Activated CD4-positive, CD25-positive, alpha-beta regulatory T cell treated with anti-CD3 and anti-CD28 coated beads, Interleukin-2, amount 50 U/mL, for 72 hours (primary cell): ENCODE measurements around the gene MAPK9.
A peak's percentile ranks its signal among the peaks of the same experiment; 100 is the strongest.
"Not testable (repeated sequence)": the region's sequence is repeated elsewhere in the genome, so short reads cannot be mapped to it uniquely, and the experiment has no call there.

Experiments used
- DNase-seq: peaks from one replicate; pipeline ENCODE4 v3.0.0; 2021

Gene MAPK9

DNA sequence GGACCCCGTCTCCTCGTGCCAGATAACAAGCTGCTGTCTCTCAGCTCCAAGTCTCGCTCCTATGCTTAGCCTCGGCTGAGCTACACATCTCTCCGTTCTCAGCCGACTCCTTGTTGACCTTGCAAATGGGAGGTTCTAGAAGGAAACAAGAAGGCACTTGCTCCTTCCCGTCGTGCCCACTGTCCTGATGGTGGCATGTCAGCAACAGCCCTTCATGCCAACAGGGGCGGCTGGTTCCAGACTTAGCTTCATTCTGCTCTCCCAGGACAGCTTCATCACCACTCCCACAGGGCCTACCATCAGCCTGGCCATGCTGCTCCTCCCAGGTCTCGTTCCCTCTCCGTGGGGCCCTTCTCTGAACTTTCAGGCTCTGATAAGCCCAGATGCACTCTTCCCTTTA is 69.8 kb downstream of the MAPK9 start:
- DNase-seq, result no peak

DNA sequence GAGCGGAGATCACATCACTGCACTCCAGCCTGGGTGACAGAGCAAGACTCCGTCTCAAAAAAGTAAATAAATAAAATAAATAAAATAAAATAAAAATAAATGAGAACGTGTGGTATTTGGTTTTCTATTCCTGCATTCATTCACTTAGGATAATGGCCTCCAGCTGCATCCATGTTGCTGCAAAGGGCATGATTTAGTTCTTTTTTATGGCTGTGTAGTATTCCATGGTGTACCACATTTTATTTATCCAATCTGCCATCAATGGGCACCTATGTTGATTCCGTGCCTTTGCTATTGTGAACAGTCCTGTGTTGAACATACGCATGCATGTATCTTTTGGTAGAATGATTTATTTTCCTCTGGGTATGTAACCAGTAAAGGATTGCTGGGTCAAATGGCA is 74.1 kb downstream of the MAPK9 start:
- no peak for DNase-seq

DNA sequence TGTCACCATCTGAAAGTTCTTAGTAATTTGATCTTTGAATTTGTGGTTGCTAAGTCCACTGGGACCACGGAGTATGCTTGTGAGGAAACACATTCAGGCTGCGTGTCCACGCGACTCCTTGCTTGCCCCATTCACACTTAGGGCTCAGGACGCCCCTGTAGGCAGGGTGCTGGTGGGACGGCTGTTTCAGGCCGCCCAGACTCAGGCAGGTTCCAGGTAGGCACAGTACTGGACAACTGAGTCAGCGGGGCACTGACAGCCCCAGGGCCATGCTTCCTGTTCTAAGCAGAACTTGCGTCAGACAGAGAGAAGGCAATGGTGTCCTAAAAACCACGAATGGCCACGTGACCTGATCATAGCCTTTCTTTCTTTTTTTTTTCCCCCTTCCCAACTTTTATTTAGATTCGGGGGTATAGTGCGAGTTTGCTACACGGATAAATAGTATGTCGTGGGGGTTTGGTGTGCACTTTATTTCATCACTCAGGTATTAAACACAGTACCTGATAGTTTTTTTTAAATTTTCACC is 75.2 kb downstream of the MAPK9 start:
- no peak for DNase-seq

DNA sequence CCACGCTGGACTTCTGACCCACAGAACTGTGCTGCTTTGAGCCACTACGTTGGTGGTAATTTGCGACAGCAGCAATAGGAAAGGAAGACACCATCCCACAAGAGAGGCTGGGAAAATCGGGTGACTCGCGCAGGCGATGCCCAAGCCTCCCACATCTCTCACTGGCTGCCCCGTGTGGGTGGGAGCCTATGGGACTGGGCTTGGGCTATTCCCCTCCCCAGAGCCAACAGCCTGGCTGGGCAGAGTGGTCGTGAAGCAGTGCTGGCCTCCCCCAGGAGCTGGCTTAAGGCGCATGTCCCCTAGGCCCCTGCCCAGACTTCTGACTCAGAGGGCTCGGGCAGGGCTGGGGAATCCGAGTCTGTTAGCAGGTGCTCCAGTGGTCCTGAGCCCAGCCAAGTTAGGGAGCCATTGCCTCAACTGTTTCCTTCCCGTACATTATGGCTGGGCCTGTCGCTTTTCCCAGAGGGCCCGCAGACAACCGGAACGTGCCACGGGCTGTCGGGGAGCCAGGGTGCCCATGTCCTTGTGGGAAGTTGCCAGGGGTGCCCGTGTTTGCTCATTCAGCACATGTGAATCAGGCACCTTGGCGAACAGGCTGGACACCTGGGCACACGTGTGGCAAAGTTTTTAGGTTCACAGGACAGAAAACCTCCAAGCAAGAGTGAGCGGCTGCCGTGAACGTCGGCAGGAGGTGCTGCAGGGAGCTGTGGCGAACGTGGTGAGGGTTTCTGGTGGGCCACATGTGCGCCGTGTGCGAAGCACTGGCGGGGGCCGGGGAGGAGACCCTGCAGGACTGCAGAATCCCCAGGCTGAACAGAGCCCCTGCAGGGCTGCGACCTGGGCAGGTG is 75.9 kb downstream of the MAPK9 start:
- DNase-seq, result no peak

DNA sequence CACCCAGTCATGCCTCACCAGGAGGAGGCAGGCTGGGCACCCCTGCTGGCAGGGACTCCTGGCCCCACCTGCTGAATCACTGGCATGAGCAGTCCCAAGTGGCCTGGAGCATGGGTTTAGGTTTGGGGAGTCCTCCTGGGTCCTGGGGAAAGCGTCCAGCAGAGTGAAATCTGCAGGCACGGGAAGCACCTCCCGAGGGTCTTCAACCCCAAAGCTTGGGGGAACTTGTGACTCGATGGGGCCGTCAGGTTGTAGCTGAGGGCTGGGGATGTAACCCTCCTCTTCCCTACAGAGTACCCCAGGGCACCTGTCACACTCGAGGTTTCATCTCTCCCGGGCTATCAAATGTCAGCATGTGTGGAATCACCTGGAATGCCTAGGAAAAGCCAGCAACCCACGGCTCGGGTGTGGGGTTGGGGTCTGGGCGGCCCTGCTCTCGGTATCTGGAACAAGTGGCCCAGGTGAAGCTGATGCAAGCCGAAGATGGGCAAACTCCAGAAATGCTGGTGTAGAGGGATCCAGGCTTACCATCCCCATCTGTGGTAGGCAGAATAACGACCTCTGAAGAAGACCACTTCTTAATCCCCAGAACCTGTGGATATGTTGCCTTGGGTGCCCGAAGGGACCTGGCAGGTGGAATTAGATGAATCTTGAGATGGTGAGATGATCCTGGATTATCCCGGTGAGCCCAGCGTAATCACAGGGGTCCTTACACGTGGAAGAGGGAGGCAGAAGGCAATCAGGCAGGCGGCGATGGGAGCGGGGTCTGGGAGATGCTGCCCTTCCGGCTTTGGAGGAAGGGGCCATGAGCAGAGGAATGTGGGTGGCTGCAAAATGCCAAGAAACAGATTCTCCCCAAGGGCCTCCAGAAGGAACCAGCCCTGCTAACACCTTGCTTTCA is 76.8 kb downstream of the MAPK9 start:
- no peak for DNase-seq

DNA sequence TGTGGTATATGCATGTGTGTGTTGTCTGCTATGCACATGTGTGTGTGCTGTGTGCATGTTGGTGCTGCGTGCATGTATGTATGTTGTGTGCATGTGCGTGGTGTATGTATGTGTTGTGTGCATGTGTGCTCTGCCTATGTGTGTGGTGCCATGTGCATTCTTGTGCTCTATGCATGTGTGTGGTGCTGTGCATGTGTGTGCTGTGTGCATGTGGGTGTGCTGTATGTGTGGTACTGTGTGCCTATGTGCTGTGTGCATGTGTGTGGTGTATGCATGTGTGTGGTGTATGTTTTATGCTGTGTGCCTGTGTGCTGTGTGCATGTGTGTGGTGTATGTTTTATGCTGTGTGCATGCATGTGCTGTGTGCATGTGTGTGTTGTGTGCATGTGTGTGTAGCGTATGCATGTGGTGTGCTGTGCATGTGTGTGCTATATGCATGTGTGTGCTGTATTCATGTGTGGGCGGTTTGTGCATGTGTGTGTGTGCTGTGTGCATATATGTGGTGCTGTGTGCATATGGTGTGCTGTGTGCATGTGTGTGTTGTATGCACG is 78.2 kb downstream of the MAPK9 start:
- no peak for DNase-seq

DNA sequence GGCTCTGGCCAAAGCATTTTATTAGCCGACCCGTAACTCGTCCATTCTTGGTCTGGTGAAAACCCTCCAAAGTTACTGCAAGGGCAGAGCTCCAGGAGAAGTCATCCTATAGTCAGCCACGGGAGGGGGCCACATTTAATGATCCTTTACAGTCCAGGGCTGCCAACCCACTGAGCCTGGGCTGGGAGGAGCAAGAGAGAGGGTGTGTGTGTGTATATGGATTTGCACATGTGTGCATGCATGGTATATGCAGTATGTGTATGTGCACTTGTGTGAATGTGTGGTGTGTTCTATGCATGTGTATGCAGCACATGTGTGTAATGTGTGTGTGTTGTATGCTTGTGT is 78.7 kb downstream of the MAPK9 start:
- DNase-seq, result no peak

DNA sequence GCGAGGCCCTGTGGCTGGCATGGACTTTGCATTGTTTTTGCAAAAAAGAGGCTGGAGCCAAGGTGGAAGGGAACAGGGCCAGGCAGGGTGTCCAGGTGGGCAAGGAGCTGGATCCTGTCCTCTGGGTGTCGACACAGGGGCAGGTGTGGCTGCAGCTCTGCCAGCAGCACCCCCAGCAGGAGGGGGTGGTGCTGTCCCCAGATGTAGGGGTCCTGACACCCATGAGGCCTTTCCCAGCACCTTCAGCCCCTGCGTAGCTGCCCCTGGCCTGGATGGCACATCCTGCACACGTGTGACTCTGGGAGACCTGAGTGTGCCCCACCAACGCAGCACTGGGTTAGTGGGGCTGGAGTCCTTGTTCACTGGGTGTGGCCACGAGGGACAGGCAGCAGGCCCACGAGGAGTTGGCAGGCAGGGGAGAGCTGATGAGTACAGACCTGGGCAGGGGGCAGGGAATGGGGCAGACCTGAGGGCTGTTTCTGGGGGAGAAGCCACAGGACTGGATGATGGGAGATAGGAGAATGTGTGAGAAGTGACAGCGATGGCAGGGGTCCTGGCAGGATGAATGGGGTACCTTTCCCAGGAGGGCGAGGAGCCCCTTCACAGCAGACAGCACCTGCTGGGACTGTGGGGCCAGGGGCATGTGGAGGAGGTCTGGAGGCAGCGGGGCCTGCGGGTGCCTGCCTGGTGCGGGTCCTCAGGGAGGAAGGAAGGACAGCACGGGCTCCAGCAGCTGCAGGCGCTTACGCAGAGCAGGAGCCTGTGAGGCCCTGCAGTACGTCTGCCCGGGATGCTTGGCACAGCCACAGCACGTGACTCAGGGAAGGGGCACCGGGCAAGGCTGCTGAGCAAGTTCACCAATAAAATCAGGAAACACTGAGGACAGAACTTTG is 79.3 kb downstream of the MAPK9 start:
- no peak for DNase-seq

DNA sequence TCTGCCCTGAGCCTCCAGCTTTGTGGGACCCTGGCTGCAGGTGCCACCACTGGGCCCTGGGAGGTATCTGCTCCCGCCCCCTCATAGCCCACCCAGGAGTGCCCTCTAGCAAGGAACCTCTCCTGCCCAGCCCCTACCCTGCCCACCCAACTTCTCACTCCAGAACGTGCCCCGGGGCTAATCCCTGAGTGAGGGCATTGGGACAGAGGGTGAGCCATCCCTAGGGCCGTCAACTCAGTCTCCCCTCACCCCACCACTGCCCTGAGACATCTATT is 80.2 kb downstream of the MAPK9 start:
- no peak for DNase-seq

DNA sequence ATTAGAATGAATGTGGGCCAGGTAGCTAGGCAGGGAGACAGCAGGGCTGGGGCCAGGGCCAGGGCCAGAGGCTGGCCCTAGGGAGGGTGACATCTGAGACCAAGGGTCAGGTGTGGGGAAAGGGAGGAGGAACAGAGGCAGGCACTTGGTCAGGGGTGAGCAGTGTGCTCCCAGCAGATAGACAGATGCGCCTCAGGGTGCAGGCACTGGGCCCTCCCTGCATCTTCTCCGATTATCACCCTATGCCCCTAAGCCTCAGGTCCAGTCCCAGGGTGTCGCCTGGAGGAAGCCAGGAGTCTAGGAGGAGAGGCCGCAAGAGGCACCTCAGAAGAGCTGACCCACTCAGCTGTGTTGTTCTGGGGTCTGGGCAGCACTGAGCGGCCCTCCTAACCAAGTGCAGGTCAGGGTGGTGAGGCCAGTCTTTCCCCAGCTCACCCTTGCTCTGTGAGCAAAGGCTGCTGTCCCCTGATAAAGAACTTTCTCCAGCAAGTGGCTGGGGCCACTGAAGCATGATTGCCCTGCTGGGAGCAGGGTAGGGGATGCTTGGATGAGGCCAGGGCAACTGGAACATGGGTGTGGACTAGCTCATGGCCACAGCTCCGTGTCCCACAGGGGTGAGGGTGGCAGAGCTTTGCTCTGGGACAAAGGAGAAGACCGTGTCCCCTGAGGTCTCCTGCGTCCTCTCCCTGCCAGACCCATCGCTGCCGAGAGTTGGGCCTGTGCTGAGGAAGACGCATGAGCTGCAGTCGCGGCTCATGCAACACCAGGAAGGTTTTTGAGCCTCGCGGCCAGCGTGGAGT is 80.7 kb downstream of the MAPK9 start:
- no peak for DNase-seq

DNA sequence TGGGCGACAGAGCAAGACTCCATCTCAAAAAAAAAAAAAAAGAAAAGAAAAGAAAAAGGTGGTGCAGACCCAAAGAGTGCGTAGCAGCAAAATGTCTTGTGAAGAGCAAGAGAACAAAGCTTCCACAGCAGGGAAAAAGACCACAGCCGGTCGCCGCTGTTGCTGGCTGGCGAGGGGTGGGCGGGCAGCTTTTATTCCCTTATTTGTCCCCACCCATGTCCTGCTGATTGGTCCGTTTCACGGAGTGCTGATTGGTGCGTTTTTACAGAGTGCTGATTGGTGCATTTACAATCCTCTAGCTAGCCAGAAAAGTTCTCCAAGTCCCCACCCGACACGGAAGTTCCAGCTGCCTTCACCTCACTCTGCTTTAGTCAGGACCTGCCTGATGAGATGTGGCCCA is 81.8 kb downstream of the MAPK9 start:
- DNase-seq, result not testable (repeated sequence)

DNA sequence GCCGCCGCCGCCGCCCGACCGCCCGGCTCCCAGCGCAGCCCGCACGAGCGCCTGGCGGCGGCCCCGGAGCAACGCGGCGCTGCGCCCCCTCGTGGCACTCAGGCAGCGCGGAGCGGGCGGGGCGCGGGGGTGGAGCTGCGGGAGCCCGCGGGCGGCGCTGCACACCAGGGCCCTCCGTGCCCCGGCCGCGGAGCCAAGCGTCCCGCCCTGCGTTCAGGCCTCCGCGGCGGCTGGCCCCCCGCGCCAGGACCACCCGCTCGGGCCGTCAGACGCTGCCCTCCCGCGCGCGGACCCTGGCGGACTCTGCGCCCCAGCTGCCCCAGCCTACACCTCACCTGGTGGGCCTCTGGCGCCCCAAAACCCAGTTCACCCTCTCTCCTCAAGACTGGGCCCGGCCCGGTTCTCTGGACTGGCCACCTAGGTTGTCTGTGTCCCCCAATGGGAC is 82.7 kb downstream of the MAPK9 start, which contains the start of gene RASGEF1C:
Gene RASGEF1C (minus strand): TSS at position 75 of the 445 bp plus-strand sequence. CDS start 71,159 bp downstream, outside the sequence.
- DNase-seq, result peak; percentile 66

DNA sequence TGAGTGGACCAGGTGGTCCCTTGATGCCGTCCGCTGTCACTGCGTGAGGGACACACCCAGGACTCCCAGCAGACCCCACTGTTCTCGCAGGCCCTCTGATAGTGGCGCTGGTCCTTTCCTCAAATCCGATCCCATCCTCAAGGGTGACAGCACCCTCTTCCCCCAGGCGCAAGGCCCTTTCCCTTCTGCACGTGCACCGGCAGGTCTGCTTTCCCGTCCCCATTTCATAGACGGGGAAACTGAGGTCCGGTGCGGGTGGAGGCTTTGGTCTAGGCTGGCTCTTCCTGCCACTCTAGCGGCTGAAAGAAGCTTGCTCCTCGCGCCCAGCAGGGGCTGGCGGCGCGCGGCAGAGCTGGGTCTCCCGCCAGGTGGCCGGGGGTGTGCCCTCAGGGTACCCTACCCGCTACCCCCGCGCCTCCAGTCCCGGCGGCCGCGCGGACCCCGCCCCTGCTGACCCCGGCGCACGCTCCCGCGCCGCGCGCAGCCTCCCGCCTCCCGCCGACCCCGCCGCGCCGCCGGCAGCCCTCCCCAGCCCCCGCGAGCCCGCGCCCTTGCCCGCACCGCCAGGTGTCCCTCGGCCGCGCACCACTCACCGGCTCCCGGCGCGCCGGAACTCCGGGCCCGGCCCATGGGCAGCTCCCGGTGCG is 83.3 kb downstream of the MAPK9 start:
- no peak for DNase-seq

DNA sequence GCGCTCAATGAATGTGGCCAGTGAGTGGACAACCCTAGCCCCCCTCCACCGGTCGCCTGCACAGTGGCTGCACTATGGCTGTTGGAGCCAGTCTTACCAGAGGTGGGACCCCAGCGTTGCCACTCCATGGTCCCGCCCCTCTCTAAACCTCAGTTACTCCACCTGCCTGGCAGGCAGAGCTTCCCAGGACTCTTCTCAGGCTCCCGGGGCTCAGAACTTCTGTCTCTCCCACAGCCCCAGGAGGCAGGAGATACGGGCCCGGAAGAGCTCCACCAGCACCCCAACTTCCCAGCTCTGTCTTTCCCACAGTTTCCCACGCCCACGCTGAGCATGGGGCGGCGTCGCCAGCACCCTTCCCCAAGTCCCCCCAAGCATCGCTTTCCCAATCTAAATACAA is 83.8 kb downstream of the MAPK9 start:
- DNase-seq, result no peak

DNA sequence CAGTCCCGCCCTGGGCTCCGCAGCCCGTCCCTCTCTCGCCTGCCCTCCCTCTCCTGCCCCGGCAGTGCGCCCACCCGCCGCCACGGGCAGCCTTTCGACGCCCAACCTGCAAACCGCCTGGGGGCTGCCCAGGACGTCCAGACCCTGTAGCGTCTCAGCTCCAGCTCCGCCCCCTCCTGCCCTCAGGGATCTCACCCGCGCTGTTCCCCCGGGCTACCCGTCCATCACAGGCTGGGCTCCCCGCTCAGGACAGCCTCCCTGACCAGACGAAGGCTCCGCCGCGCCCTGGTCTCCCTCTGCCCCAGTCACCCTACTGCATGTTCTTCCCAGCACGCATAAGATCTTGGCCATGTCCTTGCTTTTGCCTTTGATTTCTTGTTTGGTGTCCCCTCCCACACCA is 84.3 kb downstream of the MAPK9 start:
- DNase-seq, result no peak

DNA sequence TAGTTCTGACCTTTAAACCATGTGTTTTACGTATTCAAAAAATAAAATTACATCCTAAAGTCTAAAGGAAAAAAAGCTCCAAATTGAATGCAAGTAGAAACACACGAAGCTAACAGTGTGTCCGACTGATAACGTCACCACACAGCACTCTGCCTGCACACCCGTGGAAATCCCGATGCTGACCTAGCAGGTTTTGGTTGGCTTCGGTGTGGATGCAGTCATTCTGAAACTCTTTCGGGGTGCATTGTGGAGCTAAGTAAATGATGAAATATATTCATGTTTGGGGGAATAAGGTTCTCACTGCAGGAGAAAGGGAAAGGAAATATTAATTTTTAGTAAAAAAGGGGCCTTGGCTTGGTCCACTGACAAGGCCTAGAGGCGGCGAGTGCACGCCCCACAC is 84.9 kb downstream of the MAPK9 start:
- DNase-seq, result no peak

DNA sequence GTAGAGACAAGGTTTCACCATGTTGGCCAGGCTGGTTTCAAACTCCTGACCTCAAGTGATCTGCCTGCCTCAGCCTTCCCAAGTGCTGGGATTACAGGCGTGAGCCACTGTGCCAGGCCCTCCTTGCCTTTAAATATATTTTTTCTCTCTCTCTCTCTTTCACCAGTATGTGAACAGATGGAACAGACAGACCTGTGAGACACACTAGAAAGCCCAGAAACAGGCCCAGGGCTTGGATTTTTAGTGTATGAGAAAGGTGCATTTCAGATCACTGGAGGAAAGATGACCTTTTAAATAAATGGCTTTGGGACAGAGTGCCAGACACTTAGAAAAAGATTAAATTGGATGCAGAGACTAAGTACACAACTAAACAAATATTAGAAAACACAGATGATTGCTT is 86.0 kb downstream of the MAPK9 start:
- no peak for DNase-seq

DNA sequence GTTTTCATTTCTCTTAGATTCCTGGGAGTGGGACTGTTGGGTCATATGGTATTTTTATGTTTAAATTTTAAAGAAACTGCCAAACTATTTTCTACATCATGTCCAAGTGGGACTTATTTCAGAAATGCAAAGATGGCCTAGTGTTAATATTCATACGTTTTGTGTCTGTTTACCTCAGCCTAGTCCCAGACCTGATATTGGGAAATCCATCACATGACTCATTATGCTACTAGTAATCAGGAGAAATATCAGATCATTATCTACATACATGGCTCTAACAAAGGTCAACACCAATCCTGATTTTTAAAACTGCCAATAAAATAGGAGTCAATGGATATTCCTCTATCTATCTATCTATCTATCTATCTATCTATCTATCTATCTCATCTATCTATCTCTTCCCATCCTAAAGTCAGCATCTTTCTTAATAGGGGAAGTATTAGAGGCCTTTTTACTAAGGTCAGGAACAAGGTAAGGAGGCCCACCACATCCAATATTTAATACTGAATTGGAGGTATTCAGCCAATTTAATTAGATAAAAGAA is 87.5 kb downstream of the MAPK9 start:
- no peak for DNase-seq

DNA sequence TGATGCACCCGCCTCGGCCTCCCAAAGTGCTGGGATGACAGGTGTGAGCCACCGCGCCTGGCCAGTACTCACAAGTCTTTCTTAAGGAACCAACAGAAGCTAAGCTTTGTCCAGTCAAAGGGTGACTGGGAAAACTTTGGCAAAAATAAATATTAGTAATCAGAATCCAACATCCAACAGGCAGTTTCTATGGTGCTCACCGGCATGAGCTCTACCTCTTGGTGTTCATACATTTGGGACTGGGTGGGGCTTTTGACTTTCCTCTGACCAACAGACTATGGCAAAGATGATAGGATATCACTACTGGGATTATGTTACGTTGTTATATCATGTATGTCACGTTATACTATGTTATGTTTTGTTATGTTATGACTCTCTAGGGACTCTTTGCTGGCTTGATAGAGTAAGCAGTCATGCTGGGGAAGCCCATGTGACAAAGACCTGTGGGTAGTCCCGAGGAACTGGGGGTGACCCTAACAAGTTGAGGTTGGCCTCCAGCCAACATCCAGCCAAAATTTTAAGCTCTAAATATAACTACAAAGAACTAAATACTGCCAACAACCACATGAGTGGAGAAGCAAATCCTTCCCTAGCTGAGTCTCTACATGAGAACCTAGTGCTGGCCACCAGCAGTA is 88.8 kb downstream of the MAPK9 start:
- DNase-seq, result no peak
